IPS-NIHi7 (cell line): ENCODE results near the gene TRIM45.
A peak's percentile ranks its signal among the peaks of the same experiment; 100 is the strongest.
"Not testable (repeated sequence)": the region's sequence is repeated elsewhere in the genome, so short reads cannot be mapped to it uniquely, and the experiment has no call there.

Experiments
- DNase-seq: peaks from one replicate; pipeline ENCODE4 v3.0.0; 2012; ENCODE audit warnings: mixed read lengths; ENCODE audit errors: extremely low spot score

Gene TRIM45

GRCh38 chr1:117121589-117122329 is at the start of gene TRIM45:
Gene TRIM45 (minus strand): TSS chr1:117121749. CDS start chr1:117121201, 548 bp downstream.
- DNase-seq: peak; percentile 95

GRCh38 chr1:117169871-117170596 is 48.5 kb upstream of the TRIM45 start:
- DNase-seq: no peak

GRCh38 chr1:117167402-117167801 is 45.9 kb upstream of the TRIM45 start:
- no peak for DNase-seq

GRCh38 chr1:117166076-117166475 is 44.5 kb upstream of the TRIM45 start:
- no peak for DNase-seq

- DNase-seq: no peak
Measured at GRCh38 chr1:117164209-117164608, 42.7 kb upstream of the TRIM45 start.

- no peak for DNase-seq
Measured at GRCh38 chr1:117162816-117163215, 41.3 kb upstream of the TRIM45 start.

- DNase-seq: no peak
Measured at GRCh38 chr1:117161887-117162286, 40.3 kb upstream of the TRIM45 start.

- not testable (repeated sequence) for DNase-seq
Measured at GRCh38 chr1:117151305-117151704, 29.8 kb upstream of the TRIM45 start.

- DNase-seq: no peak
Measured at GRCh38 chr1:117150316-117150715, 28.8 kb upstream of the TRIM45 start.

GRCh38 chr1:117147856-117148588 is 26.5 kb upstream of the TRIM45 start:
- no peak for DNase-seq

- DNase-seq: no peak
Measured at GRCh38 chr1:117147341-117147831, 25.8 kb upstream of the TRIM45 start.

- DNase-seq: peak; percentile 35
Measured at GRCh38 chr1:117146575-117147340, 25.2 kb upstream of the TRIM45 start.

- DNase-seq: no peak
Measured at GRCh38 chr1:117146072-117146471, 24.5 kb upstream of the TRIM45 start.

- no peak for DNase-seq
Measured at GRCh38 chr1:117143871-117144270, 22.3 kb upstream of the TRIM45 start.

GRCh38 chr1:117143172-117143571 is 21.6 kb upstream of the TRIM45 start:
- DNase-seq: no peak

GRCh38 chr1:117142200-117142599 is 20.7 kb upstream of the TRIM45 start:
- DNase-seq: no peak

GRCh38 chr1:117138561-117138960 is 17.0 kb upstream of the TRIM45 start:
- DNase-seq: no peak

- DNase-seq: no peak
Measured at GRCh38 chr1:117138106-117138505, 16.6 kb upstream of the TRIM45 start.

- no peak for DNase-seq
Measured at GRCh38 chr1:117137281-117137855, 15.8 kb upstream of the TRIM45 start.

GRCh38 chr1:117136749-117137148 is 15.2 kb upstream of the TRIM45 start:
- DNase-seq: no peak

- DNase-seq: no peak
Measured at GRCh38 chr1:117135329-117135728, 13.8 kb upstream of the TRIM45 start.
